Activated gamma-delta T cell treated with anti-CD3 and anti-CD28 coated beads, Interleukin-2, amount 50 U/mL, for 16 hours (primary cell): Measurements from ENCODE around the gene TMUB2.

Experiments used
- DNase-seq: peaks from one replicate; pipeline ENCODE4 v3.0.0-alpha.2; 2020; ENCODE audit warnings: low read depth

Gene TMUB2

DNA sequence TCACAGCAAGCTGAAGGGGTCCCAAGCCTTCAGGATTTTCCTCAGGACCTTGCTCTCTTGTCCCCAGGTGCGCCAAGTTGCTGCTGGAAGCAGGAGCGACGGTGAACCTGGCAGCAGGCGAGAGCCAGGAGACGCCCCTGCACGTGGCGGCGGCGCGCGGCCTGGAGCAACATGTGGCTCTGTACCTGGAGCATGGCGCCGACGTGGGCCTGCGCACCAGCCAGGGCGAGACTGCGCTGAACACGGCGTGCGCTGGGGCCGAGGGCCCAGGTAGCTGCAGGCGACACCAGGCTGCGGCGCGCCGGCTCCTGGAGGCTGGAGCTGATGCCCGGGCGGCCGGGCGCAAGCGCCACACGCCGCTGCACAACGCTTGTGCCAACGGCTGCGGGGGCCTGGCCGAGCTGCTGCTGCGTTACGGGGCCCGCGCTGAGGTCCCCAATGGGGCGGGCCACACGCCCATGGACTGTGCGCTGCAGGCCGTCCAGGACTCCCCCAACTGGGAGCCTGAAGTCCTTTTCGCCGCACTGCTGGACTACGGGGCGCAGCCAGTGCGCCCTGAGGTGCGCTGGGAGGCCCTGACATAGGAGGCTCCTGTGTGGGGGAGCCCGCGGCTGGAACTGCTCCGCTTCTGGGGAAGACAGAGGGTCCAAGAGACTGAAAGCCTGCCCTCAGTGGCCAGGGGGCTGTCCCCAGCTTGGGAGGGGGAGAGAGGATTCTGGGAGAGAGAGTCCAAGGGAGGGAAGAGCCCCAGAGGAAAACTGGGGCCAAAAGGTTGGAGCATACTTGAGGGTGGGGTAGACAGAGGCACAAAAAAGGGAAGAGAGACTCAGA lies 9.9 kb upstream of the TMUB2 start:
- no peak for DNase-seq

DNA sequence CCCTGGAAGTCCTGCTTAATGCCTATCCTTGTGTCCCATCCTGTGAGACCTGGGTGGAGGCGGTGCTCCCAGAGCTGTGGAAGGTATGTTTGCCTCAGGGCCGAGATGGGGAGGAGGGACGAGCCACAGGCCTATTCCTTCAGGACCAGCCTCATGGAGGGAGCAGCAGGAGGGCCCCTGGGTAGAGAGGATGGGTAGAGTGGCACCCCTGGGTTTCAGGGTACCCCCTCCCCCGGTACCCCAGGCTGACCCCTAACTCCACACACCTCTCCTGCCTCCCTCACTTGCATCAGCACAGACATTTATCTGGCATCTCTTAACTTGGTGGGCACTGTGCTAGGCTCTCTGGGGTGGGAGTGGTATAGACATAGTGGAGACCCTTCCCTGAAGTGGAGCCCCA lies 9.1 kb upstream of the TMUB2 start:
- no peak for DNase-seq

DNA sequence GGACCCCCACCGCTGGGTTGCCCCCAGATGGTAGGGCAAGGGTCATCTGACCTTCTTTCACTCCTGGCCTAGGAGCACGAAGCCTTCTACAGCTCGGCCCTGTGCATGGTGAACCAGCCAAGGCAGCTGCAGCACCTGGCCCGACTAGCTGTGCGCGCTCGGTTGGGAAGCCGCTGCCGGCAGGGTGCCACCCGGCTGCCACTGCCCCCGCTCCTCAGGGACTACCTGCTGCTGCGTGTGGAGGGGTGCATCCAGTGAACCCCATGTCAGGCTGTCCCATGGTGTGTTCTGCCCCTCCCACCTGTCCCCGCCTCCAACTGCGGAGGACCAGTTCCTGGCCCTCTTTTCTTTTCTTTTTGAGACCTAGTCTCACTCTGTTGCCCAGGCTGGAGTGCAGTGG lies 8.6 kb upstream of the TMUB2 start:
- DNase-seq = no peak

DNA sequence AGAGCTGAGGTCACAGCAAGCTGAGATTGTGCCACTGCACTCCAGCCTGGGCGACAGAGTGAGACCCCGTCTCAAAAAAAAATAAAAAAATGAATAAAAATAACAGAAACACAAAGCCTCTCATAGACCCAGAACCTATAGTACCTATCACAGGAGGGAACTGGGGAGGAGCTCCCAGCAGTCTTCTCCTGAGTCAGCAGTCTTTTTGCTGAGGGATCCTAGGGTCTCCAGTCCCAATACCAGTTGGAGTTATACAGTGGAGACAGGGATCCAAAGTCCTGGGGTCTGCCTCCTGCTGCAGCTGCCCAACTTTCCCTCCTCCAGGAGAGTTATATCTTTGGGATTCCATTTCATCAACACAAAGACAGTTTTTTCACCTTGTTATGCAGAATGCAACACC lies 3.7 kb upstream of the TMUB2 start:
- DNase-seq = no peak

DNA sequence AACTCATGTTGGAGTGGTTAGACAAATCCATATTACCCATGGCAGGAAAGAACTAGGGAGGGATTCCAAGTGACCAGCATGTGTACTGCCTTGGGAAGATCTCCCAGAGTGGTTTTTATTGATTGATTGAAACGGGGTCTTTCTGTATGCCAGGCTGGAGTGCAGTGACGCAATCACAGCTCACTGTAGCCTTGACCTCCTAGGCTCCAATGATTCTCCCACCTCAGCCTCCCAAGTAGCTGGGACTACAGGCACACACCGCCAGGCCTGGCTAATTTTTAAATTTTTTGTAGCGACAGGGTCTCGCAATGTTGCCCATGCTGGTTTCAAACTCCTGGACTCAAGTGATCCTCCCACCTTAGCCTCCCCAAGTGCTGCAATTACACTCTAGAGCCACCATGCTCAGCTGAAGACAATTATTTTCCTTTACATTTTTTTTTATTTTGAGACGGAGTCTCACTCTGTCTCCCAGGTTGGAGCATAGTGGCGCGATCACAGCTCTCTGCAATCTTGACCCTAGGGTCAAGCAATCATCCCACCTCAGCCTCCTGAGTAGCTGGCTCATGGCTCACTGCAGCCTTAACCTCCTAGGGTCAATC lies 2.5 kb upstream of the TMUB2 start:
- DNase-seq = no peak

DNA sequence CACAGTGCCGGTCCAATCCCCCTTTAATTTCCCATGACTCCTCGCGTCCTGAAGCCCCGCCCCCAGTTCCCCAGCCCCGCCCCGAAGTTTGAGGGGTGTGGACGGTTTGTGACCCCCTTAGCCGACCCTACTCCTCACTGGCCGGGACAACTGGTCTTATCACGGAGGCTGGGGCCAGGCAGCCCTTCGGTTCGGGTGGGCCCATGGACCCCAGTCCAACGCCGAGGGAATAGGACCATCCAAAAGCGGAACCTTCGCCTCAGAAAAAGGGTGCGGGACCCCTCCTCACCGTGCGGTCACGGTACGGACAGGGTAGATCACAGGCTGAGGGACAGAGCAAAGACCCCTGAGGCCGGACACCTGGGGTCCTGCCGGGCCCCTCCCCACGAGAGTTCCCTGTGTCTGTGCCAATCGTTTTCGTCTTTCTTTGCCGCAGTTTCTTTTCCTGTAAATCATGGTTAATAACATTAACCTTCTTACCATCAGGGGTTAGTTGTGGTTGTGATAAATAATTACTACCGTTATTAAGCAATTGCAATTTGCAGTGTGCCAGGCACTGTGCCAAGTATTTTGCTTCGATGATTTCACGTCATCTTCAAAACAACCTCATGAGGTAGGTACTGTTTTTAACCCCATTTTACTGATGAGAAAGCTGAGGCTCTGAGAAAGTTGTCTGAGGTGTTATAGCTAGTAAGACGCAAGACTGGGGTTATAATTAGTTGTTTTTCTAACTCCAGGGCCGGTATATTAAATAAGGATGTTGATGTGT lies 543 bp downstream of the TMUB2 start:
- DNase-seq = no peak

DNA sequence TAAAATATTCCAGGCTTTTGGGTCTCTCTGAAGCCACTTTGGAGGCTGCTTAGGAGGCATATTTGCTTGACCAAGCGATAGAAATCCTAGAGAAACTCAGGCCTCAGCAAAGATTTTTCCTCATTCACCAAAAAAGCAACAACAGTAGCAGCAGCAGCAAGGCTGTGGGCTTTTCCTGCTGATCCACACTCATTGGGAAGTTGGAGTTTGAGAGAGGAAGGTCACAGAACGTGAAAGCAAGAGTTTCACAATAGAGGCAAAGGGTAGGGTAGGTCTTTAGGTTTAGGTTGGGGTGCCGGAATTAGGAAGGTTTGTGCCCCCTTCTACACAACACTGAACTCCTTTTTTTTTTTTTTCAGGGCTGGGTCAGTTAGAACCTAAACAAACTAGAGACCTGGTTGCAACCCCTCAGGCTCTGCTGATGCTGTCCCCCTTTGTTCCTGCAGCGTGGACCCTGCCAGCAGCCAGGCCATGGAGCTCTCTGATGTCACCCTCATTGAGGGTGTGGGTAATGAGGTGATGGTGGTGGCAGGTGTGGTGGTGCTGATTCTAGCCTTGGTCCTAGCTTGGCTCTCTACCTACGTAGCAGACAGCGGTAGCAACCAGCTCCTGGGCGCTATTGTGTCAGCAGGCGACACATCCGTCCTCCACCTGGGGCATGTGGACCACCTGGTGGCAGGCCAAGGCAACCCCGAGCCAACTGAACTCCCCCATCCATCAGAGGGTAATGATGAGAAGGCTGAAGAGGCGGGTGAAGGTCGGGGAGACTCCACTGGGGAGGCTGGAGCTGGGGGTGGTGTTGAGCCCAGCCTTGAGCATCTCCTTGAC lies 2.0 kb downstream of the TMUB2 start:
- DNase-seq = no peak

DNA sequence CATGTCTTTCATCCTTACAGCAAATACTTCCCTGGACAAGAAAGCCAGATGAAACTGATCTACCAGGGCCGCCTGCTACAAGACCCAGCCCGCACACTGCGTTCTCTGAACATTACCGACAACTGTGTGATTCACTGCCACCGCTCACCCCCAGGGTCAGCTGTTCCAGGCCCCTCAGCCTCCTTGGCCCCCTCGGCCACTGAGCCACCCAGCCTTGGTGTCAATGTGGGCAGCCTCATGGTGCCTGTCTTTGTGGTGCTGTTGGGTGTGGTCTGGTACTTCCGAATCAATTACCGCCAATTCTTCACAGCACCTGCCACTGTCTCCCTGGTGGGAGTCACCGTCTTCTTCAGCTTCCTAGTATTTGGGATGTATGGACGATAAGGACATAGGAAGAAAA lies 3.7 kb downstream of the TMUB2 start:
- no peak for DNase-seq

DNA sequence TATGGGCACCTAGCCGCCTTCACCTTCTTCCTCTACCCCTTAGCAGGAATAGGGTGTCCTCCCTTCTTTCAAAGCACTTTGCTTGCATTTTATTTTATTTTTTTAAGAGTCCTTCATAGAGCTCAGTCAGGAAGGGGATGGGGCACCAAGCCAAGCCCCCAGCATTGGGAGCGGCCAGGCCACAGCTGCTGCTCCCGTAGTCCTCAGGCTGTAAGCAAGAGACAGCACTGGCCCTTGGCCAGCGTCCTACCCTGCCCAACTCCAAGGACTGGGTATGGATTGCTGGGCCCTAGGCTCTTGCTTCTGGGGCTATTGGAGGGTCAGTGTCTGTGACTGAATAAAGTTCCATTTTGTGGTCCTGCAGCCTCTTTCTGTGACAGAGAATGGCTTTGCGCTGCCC lies 4.6 kb downstream of the TMUB2 start:
- DNase-seq = no peak

DNA sequence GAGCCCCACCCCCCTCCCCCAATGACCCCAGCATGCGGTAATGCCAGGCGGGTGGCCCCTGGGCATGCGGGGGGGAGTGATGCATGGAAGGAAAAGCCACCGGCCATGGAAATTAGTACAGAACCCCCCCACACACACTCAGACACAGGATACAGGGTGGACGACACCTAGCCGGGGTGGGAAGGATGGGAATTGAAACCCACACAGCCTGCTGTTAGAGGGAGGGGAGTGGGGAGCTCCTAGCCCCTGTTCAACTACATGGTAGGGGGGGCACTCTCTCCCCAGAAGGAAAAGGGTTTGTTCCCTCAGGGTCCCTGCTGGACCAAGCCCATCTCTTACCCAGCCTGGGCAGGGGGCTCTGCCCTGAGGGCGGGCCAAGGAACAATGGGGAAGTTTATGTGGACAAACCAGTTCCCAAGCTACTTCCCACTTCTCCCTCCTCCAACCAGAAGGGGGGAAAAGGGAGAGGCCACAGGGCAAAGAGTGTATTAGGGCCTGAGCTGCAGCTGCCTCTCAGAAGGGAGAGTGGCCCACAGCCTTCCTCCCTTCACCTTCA lies 5.2 kb downstream of the TMUB2 start:
- no peak for DNase-seq

DNA sequence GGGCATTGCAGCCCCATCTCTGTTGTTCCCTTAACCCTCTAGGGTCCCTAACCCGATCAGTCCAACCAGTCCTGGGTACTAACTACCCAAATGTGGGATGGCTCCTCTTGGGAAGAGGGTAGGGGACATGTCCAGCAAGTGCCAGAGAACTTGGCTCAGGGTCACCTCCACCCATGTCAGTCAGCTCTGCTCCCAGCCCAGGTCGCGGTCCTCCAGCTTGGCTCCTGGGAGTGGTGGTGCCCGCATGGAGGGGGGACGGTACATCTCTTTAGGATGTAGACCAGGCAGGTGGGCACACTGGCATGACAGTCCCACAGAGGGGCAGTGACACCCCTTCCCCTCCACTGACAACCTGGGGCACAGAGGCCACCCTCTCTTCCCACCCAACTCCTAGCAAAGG lies 6.0 kb downstream of the TMUB2 start:
- no peak for DNase-seq

DNA sequence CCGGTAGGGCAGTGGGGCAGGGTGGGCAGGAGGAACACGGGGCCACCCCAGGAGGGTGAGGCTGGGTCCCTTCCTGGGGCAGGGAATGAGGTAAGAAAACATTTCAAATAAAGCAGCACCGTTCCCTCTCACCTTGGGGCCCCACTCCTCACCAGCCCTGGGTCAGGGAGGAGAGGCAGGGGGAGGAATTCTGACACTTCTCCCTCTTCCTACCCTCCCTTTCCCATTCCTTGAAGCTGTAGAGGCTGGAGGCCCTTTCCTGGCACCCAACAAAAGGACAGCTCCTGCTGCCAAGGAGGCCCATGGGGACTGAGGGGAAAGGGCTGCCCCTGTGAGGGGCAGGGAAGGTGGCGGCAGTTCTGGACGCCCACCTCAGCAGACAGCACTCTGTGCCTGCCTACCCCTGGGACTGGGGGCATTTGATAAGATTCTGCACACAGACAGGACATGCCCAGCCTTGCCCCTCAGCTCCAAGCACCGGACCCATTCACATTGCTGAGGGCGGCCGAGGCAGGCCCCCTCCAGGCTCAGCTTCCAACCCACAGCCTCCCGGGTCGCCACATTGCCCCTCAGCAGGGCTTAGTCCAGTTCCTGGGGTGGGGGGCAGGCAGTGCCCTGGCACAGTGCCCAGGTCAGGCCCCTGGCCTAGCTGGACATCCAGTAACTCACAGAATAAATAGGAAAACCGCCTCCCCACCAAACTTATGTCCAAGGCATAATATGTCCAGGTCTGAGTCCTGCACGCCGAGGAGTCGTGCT lies 6.7 kb downstream of the TMUB2 start:
- DNase-seq = no peak

DNA sequence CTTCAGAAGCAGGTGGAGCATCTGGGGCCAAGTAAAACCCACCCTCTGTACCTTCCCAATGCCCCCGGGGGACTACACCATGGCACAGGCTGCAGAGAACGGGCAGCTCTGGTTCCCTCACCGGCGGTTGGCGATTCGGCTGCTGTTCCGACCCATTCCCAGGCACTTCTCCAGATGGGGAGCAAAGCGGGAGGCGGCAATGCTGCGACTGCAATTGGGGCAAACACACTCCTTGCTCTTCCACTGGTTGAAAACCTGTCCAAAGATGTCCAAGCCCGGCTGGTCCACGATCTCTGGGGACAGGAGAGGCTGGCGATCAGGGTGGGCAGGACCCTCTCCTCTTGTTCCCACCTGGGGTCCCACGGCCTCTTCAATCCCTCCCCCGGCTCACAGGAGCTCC lies 10.3 kb downstream of the TMUB2 start:
- DNase-seq = no peak

DNA sequence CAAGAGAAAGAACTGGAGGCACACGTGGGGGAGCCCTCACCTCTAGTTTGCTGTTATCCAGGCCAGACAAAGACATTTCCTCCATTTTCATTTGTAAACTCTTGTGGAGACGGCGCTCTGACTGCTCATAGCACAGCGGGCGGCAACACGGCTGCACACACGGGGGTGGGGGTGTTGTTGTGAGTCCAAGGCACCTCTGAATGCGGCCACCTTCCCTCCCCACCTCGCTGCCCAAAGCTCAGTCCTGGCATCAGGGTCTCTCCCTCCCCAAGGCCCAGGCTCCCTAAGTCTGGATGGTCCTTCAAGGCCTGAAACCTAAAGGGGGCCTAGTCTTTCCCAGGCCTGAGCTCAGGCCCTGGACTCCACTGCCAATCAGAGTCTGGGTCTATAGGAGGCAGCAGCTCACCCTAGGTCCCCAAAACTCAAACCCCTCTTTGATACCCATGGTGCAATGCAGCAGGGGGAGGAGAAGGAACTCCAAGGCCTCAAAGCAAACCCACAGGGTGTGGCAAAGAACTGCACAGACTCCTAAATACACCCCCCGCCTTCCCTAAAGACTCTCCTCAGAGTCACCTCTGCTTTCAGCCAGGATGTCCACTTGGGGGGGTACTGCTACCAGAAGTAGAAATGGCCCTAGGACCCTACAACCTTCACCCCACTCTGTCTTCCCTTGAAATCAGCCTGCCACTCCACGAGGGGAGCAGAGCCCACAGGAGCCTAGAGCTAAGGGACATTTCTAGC lies 11.4 kb downstream of the TMUB2 start:
- DNase-seq = no peak

DNA sequence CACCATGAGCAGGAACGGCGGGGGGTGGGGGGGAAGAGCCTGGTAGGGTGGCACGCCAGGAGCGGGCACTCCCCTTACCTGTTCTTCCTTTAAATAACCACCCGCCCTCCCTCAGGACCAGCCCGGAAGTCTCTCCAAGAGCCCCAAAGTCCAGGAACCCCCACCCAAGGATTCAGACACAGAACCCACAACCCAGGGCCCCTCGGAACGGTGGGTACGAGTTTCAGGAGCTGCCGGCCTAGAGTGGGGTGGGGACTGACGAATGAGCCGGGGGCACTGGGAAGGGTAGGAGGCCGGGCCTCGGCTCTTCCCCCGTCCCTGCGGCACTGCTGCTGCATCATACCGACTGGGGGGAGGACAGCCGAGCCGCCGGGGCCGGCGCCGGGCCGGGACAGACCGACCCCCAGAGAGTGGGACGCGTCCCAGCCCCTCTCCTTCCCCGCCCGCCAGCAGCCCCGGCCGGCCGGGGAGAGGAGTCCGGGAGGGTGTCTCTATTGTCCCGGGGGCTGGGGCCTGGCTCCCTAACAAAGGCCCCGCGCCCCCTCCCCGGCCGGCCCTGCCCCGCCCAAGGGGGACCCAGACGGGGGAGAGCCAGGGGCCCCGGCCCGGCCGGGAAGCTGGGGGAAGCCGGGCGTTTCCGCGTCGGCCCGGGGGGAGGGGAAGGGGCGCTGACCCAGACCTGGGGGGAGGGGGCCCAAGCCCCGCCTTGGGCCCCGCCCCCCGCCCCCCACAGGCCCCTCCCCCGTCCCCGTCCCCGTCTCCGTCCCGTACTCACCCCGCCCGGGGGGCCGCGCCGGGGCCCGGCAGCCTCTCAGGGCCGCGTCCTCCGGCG lies 12.2 kb downstream of the TMUB2 start:
- DNase-seq = peak; percentile 35

DNA sequence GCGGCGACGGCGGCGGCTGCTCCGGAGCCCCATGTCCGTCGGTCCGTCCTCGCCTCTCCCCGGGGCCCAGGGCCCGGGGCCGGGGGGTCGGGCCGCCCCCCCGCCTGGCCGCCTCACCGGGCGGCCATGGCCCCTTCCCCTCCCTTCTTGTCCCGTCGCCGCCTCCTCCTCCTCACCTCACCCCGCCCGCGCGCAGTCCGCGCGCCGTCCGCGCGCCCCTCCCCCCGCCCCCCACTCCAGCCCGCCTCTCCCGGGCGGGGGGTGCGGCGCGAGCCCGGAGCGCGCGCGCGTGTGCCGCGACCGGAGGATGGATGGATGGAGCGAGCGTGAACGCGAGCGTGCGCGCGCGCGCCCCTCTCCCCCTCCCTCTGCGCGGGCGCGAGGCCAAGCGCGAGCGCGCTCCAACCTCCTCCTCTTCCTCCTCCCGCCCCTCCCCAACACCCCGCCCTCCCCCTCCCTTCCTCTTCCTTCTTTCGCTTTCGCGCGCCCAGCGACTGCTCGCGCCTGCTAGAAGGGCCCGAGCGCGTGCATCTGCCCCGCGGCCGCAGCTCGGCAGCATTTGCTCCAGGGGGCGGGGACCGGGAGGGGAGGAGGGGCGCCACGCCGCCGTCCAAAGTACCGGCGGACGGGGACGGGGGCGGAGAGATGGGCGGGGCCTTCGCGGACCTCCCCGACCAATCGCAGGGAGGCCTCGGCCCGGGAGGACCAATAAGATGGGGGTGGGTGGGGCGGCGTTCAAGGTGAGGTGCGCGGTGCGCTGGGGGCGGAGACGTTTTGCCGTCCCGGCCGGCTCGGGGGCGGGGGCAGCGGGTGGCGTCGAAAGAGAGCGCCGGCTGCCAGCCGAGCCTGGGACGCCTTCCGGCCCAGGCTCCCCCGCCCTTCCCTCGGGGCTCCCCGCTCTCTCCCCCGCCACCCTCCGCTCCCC lies 13.0 kb downstream of the TMUB2 start, which contains the start of gene ATXN7L3:
TSS of gene ATXN7L3 (minus strand) at position 332 of the 925 bp plus-strand sequence. CDS start 1,814 bp downstream, outside the sequence.
- peak; percentile 100 for DNase-seq

DNA sequence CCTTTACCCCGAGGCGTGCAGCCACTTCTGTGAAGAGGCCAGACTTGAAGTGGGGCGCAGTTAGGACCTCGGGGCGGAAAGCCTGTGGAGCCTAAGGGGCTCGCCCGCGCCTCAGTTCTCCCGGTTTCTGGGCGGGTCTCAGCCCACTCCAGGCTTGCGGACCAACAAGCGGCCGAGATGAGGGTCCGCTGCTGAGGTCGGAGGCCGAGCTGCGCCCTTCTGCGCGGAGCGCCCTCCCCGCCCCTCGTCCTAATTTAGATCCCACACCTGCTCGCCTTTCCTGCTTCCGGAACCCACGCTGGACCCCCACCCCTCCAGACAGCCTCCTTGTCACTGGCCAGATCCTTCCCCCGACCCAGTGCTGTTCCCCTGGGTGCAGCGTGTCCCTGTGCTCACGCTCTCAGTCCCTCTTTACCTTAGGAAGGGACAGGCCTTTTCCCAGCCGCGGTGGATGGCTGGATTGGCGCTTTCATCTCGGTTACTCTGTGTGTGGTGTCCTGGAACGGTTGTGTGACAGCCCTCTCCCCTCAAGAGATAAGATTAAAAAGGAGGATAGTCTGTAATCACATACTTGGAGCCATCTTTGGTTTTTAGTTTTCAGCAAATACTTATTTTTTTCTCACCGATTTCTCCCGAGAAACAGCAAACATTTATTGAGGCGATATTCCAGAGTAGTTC lies 13.8 kb downstream of the TMUB2 start:
- no peak for DNase-seq

DNA sequence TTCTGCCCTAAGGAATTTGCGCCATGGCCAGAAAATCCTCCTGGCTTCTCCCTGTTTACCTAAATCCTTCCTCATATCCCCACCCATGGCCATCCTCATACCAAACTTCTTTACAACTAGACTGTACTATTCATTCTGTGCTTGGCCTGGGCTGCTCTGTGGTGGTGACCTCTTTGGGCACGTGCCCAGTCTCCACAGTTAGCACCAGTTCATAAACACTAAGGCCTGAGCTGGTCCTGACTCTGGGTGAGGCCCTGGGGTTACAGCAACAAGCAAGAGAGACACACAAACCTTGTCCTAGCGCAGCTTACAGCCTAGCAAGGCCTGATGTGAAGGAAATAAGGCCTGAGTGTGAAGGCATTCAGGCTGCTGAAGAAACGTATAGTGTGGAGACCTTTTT lies 16.0 kb downstream of the TMUB2 start:
- no peak for DNase-seq
